HG02852 (cell line): ENCODE results near the gene CST11.

Experiments used
- ATAC-seq: cut with Tn5 transposase; IDR thresholded peaks from one replicate; pipeline ENCODE4 v1.9.1; 2021; ENCODE audit warnings: mild to moderate bottlenecking, moderate library complexity; ENCODE audit not compliant: unreplicated experiment

Gene CST11

GRCh38 chr20:23420943-23421931 is 31.4 kb downstream of the CST11 start, which contains the start of gene NAPB:
NAPB (minus strand) TSS chr20:23421488; CDS start chr20:23421402, 86 bp downstream.
- ATAC-seq, result peak; percentile 96

GRCh38 chr20:23419995-23420901 is 32.4 kb downstream of the CST11 start:
- ATAC-seq, result peak; percentile 26

GRCh38 chr20:23419657-23419994 is 33.0 kb downstream of the CST11 start:
- ATAC-seq, result no peak

- ATAC-seq, result no peak
These were observed 34.8 kb downstream of the CST11 start for GRCh38 chr20:23417861-23418260.

GRCh38 chr20:23415959-23416583 is 36.6 kb downstream of the CST11 start:
- no peak for ATAC-seq

GRCh38 chr20:23415555-23415954 is 37.1 kb downstream of the CST11 start:
- no peak for ATAC-seq

- ATAC-seq, result no peak
These were observed 38.0 kb downstream of the CST11 start for GRCh38 chr20:23414526-23415188.

- ATAC-seq, result no peak
These were observed 38.7 kb downstream of the CST11 start for GRCh38 chr20:23413862-23414422.

- no peak for ATAC-seq
These were observed 40.6 kb downstream of the CST11 start for GRCh38 chr20:23412026-23412425.

- ATAC-seq, result no peak
These were observed 41.6 kb downstream of the CST11 start for GRCh38 chr20:23410916-23411695.

- ATAC-seq, result no peak
These were observed 42.9 kb downstream of the CST11 start for GRCh38 chr20:23409800-23410199.

- no peak for ATAC-seq
These were observed 43.7 kb downstream of the CST11 start for GRCh38 chr20:23408957-23409356.

GRCh38 chr20:23407781-23408464 is 44.8 kb downstream of the CST11 start:
- peak; percentile 94 for ATAC-seq

- ATAC-seq, result no peak
These were observed 45.8 kb downstream of the CST11 start for GRCh38 chr20:23406880-23407279.

- no peak for ATAC-seq
These were observed 48.5 kb downstream of the CST11 start for GRCh38 chr20:23404196-23404595.

- ATAC-seq, result no peak
These were observed 48.9 kb downstream of the CST11 start for GRCh38 chr20:23403751-23404150.

- ATAC-seq, result no peak
These were observed 51.6 kb downstream of the CST11 start for GRCh38 chr20:23401051-23401450.
